ENCODE measurements around the gene CTDP1.

DNA sequence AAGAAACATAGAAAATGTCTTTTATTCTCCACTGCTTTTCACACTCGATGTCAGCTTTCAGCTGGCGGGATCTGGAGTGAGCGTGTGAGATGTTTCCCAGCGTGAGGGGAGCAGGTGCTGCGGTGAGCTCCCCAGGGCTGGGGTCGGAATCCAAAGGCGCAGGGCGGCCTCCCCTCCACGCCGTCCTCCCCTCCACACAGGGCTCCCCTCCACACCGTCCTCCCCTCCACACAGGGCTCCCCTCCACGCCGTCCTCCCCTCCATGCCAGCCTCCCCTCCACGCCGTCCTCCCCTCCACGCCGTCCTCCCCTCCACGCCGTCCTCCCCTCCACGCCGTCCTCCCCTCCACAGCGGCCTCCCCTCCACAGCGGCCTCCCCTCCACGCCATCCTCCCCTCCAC is 91.2 kb downstream of the CTDP1 start:
- TF ChIP-seq, protein P1, sequence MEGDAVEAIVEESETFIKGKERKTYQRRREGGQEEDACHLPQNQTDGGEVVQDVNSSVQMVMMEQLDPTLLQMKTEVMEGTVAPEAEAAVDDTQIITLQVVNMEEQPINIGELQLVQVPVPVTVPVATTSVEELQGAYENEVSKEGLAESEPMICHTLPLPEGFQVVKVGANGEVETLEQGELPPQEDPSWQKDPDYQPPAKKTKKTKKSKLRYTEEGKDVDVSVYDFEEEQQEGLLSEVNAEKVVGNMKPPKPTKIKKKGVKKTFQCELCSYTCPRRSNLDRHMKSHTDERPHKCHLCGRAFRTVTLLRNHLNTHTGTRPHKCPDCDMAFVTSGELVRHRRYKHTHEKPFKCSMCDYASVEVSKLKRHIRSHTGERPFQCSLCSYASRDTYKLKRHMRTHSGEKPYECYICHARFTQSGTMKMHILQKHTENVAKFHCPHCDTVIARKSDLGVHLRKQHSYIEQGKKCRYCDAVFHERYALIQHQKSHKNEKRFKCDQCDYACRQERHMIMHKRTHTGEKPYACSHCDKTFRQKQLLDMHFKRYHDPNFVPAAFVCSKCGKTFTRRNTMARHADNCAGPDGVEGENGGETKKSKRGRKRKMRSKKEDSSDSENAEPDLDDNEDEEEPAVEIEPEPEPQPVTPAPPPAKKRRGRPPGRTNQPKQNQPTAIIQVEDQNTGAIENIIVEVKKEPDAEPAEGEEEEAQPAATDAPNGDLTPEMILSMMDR (IDR thresholded peaks at IDR 0.05): no peak
- TF ChIP-seq POLR2A (IDR thresholded peaks at IDR 0.05): no peak
